Measurements from ENCODE around the gene MRPL58.
"Not testable (repeated sequence)": the region's sequence is repeated elsewhere in the genome, so short reads cannot be mapped to it uniquely, and the experiment has no call there.

MRPL58 gene

DNA sequence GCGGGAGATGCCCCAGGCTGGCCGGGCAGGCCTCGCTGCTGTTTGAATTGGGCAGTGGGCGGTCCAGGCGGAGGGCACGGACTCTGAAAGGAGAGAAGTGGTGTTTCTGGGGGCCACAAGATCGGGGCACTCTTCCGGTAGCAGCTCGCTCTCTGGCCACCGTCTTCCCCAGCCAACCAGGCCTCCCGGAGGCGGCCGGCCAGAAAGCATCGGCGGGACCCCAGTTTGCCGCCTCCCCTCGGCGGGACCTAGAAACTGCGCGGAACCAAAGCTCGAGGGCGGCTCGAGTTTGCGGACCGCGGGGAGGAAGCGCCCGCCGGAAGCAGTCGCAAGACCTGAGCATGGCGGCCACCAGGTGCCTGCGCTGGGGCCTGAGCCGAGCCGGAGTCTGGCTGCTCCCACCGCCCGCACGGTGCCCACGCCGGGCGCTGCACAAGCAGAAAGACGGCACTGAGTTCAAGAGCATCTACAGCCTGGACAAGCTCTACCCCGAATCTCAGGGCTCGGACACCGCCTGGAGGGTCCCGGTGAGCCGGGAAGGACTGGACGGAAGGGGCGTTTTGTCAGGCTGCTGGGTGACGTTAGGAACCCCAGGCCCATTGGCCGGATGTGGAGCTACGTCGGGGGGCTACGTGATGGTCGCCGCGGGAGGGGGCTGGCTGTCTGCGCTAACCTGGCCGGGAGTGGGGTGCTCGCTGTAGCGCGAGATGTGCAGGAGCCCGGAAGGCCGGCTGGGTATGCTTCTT is at the start of gene MRPL58:
Gene MRPL58, plus strand, starts transcription at position 325 of the 746 bp plus-strand sequence. Its CDS starts 17 bp downstream, at position 342.
- DNase-seq (ENCODE audit: low read depth in 3 of 3, low spot score in 1 of 3): peak; percentile 47 to 67 (median 65)

DNA sequence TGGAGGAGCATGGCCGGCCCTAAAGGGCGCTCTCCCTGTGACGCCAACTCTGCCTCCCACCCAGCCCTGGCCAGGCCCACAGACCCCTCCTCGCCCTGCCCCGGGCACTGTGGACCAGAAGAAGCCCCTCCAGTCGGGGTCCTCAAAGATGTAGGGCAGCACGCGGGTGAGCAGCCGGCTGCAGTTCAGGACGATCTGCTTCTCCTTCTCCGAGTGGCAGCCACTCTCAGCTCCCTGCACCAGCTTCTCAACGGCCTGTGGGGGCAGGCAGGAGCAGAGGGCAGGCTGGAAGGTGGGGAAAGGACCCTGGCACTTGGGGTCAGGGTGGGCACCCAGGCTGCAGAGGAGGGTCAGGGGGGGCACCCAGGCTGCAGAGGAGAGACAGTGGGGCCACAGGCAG is 48.8 kb upstream of the MRPL58 start:
- DNase-seq (ENCODE audit: low read depth in 3 of 3, low spot score in 1 of 3): no peak

DNA sequence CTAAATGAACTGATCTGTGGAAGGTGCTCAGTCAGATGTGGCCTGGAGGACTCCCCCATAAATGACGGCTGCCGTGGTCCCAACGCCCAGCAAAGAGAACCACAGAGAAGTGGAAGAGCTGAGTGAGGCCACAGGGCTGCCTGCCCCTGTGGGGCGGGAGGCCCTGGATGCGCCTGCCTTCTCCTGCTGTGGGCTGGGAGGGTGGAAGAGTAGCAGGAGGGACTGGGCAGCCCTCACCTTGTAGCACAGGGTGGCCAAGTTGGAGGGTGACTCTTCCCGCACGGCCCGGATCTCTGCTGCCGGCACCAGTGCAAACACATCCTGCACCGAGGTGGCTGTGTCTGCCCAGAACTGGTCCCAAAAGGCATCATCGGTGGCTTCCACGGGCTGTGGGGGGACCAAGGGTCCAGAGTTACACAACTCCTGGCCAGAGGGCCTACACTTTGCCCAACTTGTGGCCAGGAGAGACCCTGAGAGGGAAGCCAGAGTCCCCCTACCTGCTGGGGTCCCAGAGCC is 48.2 kb upstream of the MRPL58 start:
- no peak for DNase-seq (ENCODE audit: low read depth in 3 of 3, low spot score in 1 of 3)

DNA sequence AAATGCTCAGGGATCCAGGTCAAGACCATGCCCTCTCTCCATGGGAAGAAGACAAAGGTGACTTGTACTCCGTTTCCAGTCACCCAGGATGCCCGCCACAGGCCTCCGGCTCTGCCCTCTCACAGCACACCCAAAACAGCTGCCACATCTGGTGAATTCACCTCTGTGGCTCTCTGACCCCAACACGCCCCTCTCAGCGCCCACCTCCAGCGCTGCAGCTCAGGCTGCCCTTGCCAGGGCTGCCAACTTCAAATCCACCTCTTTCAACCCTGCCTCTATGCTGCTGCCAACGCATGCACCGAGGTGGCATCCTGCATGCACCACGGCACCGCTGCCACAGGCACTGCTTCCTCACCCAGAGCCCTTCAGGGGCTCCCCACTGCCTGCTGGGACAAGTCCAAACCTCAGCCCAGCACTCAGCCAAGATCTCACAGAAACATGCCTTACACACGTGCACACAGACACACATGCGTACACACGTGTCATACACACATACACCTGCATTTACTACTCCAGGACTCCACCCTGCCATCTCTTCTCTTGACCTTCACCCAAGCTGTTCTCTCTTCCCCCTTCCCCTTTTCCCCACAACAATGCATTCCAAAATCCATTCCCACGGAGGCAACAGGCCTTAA is 47.4 kb upstream of the MRPL58 start:
- no peak for DNase-seq (ENCODE audit: low read depth in 3 of 3, low spot score in 1 of 3)

DNA sequence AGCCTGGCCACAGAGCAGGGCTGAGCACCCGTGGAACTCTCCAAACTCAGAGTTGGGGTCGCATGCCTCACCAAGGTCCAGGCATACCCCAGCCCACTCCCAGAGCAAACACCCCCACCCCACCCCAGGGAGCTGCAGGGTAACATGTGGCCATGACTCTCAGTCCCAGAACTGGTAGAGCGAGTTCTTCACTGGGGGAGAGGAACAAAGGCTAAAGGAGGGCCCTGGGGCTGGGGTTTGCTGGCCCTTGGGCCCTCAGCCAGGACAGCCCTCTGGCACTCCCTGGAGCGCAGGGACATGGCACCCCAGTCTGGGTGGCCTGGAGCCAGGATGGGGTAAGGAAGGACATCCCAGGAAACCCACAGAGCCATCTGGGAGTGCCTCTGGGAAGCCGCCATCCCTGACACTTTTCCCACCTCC is 44.1 kb upstream of the MRPL58 start:
- no peak for DNase-seq (ENCODE audit: low read depth in 3 of 3, low spot score in 1 of 3)

DNA sequence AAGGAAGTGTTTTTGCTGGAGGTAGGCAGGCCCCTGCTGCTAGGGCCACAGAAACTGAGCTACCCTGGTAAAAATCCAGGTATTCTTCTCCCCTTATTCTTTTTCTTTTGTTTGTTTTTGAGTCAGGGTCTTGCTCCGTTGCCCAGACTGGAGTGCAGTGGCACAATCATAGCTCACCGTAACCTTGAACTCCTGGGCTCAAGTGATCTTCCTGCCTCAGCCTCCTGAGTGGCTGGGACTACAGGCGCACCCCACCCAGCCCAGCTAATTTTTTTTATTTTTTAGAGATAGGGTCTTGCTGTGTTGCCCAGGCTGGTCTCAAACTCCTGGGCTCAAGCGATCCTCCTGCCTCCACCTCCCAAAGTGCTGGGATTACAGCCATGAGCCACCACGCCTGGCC is 43.0 kb upstream of the MRPL58 start:
- DNase-seq (ENCODE audit: low read depth in 3 of 3, low spot score in 1 of 3): not testable (repeated sequence)

DNA sequence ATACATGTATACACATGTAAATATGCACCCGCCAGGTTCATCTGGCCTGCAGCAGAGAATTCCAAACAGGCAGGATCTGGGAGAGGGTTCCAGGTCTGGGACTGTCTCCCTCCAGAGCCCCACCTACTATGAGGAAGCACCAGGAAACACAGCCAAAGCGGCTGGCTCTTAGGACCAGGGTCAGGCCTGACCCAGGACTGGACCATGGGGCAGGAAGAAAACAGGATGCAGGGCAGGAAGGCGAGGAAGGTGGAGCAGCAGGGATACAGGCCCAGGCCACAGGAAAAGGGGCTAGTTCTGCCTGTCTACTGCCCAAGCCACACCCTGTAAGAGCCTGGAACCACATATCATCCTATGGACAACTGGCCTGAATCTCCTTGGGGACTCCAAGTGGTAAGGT is 42.1 kb upstream of the MRPL58 start:
- no peak for DNase-seq (ENCODE audit: low read depth in 3 of 3, low spot score in 1 of 3)

DNA sequence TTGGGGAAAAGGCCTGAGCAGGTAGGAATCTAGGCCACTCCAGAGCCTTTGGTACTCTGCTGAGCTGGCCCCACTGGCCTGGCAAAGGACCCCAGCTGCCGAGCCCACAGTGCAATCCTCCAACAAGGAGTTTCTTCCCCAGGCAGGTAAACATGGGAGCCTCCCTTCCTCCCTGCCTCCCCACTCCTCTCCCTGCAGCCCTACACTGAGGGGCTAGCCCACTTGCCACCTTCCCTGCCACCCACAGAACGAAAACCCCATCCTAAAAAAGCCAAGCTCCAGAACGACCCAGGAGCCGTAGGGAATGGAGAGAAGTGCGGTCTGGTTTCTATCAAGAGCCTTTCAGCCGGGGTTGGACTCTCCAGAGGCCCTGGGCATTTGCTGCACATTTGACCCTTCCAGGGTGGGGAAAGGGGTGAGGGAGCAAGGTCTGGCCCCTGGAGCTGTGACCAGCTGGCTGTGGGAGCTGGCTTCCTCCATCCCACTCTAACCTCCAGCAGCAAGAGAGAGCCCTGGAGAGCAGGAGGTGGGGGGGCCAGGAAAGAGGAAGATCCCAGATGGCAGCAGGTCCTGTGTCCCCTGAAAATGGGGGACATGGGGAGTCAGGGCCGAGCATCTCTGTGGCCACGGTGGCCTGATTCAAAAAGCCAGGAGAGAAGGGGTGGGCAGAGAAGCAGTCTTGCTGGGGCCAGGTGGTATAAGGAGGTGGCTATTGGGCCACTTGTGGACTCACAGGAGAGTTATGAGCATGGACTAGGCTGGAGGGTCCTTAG is 41.2 kb upstream of the MRPL58 start:
- DNase-seq (ENCODE audit: low read depth in 3 of 3, low spot score in 1 of 3): no peak

DNA sequence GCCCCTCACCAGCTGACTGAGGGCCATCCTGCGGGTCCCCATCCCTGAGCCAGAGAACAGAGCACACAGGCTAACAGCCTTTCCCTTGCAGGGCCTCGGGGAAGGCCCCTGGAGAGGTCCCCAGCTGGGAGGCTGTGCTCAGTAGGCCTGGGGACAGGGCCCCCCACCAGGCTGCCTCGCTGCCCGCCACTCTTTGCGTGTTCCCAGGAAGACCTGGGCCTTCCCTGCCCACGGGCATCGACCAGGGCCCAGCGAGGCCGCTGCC is 40.7 kb upstream of the MRPL58 start:
- no peak for DNase-seq (ENCODE audit: low read depth in 3 of 3, low spot score in 1 of 3)

DNA sequence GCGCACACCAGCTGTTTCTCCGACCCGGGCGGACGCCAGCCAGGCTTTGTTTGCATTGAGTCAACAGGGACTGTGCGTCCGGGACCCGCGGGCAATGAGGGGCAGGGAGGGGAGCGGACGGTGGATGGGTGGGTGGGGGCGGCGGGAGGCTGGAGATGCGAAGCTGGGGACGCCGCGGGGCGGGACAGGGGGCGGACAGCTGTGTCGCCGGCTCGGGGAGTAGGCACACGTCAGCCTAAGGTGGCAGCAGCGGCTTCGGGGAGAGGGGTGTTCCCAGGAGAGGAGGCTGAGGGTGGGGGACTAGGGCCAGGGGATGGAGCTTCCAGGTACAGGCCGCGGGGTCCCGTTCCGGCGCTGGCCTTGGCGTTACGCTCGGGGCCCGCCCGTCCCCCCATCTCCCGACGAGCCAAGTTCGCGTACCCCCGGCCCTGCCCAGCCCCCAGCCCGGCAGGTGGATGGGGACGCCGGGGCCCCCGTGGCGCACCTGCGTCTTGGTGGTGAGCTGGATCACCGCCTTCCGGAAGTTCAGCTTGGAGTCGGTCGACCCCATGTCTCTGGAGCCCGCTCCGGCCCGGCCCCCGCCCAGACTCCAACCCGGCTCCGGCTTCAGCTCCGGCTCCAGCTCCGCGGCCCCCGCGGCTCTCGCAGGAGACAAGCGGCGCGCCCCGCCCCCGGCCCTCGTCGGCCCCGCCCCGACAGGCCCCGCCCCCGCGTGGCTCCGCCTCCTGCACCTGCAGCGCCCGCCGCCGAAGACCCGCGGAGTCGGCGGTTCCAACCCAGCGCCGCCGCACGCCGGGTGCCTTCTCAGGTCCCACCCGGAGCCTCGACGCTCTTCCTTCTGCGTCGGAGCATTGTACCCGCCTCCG is 40.1 kb upstream of the MRPL58 start, which contains the start of gene HID1:
Gene HID1, minus strand, starts transcription at position 653 of the 866 bp plus-strand sequence. Its CDS starts 103 bp downstream, at position 550.
- DNase-seq (ENCODE audit: low read depth in 3 of 3, low spot score in 1 of 3): peak; percentile 46 to 80 (median 71)

DNA sequence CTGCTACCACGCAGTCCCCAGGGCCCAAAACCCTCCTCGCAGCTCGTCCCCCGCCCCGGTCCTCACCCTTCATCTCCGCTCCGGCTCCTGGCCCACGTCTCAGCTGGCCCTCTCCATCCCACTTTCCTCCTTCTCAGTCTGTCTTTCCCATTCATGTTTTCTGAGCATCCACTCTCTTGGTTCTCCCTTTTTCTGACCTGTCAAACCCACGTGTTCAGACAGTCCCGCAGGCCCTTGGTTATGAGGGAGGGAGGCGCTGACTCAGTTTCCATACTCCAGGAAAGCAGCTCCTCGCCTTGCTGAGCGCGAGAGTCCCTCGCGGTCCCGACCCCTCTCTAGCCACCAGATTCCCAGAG is 39.5 kb upstream of the MRPL58 start:
- no peak for DNase-seq (ENCODE audit: low read depth in 3 of 3, low spot score in 1 of 3)

DNA sequence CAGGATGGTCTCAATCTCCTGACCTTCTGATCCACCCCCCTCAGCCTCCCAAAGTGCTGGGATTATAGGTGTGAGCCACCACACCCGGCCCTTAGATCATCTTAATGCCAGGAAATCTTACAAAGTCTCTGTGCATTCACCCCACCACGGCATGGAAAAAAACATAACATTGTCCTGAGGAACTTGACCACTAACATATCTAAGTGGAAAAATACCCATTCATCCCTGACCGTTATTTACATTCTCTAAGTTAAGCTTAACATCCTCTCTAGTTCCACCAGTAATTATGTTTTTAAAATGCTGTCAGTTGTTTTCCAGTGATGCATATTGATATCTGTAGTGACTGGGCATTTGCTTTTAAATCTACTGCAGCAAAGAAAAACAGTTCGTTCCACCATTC is 36.5 kb upstream of the MRPL58 start:
- DNase-seq (ENCODE audit: low read depth in 3 of 3, low spot score in 1 of 3): no peak

DNA sequence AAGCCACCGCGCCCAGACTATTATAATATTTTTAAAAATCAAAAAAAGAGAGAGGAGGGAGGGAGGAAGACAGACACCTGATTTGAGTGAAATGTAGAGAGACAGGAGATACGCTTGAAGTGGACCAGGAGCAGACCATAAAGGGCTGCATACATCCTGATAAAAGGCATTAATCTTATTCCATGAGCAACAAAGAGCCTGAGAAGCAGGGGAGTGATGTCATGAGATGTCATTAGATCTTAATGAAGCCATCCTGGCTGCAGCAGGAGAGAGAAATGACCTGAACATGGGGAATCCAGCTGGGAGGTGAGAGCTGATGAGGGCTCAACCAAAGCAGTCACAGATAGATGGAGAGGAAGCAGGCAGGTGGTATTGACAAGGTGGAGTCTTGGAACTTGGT is 34.7 kb upstream of the MRPL58 start:
- no peak for DNase-seq (ENCODE audit: low read depth in 3 of 3, low spot score in 1 of 3)

DNA sequence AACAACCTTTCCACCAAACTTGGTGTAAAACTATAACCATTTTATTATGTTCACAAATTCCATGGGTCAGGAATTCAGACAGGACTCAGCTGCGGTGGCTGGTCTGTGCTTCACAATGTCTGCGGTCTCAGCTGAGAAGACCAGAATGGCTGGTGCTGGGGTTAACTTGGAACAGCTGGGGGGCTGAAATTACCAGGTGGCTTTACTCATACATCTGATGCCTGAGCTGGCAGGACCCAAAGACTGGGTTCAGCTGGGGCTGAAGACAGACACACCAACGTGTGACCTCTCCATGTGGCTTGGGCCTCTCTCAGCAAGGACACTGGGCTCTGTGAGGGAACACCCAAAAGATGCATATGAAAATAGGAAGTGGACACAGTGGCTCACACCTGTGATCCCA is 34.2 kb upstream of the MRPL58 start:
- DNase-seq (ENCODE audit: low read depth in 3 of 3, low spot score in 1 of 3): no peak

DNA sequence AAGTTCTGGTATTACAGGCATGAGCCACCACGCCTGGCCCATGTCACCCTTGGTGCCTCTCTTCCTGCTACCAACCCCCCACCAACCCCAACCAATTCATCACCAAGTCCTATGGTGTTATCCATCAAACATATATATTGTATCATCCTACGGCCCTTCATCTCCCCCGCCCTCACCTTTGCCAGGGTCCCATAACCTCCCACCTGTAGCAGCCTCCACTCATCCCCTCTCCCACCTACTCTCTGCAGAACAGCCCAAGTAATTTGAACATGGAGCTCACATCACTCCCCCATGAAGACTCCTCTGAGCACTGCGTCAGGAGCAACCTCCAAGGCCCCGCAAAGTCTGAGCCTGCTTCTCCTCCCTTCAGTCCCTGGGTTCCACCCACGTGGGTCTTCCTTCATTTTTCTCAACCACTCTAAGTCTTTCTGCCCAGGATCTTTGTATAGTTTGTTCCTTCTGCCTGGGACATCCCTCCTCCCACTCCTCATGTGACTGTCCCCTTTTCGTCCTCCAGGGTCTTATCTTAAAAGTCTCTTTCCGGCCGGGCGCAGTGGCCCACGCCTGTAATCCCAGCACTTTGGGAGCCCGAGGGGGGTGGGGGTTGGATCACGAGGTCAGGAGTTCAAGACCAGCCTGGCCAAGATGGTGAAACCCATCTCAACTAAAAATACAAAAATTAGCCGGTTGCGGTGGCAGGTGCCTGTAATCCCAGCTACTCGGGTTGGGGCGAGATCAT is 32.9 kb upstream of the MRPL58 start:
- no peak for DNase-seq (ENCODE audit: low read depth in 3 of 3, low spot score in 1 of 3)

DNA sequence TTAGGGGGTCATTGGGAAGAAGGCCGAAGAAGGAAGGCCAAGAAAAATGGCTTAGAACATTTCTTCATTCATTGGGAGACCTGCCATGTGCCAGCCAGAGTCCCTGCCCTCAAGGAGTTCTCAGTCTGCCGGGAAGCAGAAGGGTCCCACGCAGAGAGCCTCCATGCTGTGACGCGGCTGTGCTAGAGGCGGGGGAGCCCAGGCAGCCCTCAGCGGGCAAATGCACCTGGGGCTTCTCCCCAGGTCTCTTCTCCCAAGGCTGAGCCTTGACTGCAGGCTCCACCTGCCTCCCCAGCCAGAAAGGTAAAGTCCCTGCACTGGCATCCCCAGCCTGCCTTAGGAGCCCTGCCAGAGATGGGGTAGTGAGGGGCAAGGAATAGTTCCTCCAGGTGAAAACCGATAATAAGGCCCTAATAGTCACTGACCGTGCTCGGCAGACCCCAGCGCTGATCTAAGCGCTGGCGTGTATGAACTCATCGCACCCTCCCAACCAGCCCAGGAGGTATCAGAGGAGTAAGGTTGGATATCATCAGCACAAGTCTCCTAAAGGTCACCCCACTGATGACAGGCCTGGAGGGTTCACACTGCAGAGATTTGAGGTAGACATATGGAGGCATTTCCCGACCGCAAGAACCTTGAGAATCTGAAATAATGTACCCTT is 31.0 kb upstream of the MRPL58 start:
- no peak for DNase-seq (ENCODE audit: low read depth in 3 of 3, low spot score in 1 of 3)

DNA sequence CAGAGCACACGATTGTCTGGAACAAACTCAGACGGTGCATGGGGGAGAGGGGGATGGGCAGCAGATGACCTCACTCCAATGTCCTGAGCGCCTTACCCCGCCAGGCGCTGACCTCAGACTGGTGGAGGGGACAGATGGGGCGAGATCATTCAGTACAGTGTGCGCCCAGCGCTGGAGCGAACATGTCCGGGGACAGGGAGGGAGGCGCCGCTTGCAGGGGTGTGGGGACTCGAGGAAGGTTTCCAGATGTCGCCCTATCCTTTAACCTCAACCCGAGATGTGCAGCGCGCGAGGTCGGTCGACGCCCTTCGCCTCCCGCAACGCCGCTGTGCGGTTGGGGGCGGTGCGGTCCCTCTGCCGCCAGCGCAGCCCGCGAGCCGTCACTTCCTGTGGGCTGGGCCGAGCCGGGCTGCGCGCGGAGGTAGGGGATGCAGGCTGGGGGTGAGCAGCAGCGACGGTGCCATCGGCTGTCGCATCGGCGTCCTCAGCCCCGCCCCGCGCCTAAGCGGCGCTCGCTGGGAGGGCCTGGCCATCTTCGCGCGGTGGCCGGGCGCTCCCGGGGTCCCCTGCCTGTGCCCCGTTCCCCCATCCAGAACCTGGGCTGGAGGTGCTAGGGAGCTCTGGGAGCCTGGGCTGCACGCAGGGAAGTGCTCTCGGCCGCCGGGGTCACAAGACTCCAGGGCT is 30.3 kb upstream of the MRPL58 start:
- DNase-seq (ENCODE audit: low read depth in 3 of 3, low spot score in 1 of 3): peak; percentile 38 to 55 (median 55)

DNA sequence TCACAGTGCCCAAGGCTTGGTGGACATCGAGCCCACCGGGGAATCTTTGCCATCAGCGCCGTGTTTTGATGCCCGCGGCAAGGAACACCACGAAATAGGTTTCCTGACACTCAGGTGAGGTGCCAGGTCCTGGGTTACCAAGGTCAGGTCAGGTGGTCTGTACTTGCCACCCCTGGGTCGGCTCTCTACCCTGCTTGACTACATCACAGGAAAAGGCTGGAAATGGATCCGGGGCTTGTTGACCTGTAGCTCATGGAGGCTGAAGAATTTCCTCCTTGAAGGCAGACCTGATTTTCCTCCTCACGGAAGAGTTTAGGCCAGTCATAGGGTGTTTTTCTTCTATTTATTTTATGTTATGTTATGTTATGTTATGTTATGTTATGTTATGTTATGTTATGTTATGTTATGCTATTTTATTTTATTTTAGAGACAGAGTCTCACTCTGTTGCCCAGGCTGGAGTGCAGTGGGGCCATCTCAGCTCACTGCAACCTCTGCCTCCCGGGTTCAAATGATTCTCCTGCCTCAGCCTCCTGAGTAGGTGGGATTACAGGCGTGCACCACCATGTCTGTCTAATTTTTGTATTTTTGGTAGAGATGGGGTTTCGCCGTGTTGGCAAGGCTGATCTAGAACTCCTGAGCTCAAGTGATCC is 29.7 kb upstream of the MRPL58 start:
- not testable (repeated sequence) for DNase-seq (ENCODE audit: low read depth in 3 of 3, low spot score in 1 of 3)

DNA sequence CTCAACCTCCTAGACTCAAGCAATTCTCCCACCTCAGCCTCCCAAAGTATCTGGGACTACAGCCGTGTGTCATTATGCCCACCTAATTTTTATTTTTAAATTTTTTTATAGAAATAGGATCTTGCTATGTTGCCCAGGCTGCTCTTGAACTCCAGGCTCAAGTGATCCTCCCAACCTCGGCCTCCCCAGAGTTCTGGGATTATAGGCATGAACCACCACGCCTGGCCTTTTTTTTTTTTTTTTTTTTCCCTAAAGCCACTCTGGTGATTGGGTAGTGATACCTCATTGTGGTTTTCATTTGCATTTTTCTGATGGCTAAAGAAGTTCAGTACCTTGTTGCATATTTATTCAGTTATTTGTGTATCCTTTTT is 26.3 kb upstream of the MRPL58 start:
- DNase-seq (ENCODE audit: low read depth in 3 of 3, low spot score in 1 of 3): no peak

All from stimulated activated CD4-positive, alpha-beta T cell treated with anti-CD3 and anti-CD28 coated beads, TNF-alpha, amount 100 ng/mL, for 1 hour (primary cell).